GOT3 (cell line): ENCODE results near the gene KDF1.

ENCODE experiments used
- DNase-seq: peaks from one replicate; lab custom pipeline; 2025; ENCODE audit warnings: mixed read lengths; lab: John Stamatoyannopoulos, UW

Gene KDF1

GRCh38 chr1:26913754-26914619 is 46.3 kb downstream of the KDF1 start, which contains the start of gene NR0B2:
TSS of gene NR0B2 (minus strand) at chr1:26913975. CDS start at chr1:26913940, 35 bp downstream.
- DNase-seq: no peak

GRCh38 chr1:26913389-26913753 is 46.9 kb downstream of the KDF1 start:
- DNase-seq: no peak

- no peak for DNase-seq
Observed at GRCh38 chr1:26912147-26912490, 48.1 kb downstream of the KDF1 start.

GRCh38 chr1:26911399-26912146 is 48.7 kb downstream of the KDF1 start:
- DNase-seq: no peak

DNA sequence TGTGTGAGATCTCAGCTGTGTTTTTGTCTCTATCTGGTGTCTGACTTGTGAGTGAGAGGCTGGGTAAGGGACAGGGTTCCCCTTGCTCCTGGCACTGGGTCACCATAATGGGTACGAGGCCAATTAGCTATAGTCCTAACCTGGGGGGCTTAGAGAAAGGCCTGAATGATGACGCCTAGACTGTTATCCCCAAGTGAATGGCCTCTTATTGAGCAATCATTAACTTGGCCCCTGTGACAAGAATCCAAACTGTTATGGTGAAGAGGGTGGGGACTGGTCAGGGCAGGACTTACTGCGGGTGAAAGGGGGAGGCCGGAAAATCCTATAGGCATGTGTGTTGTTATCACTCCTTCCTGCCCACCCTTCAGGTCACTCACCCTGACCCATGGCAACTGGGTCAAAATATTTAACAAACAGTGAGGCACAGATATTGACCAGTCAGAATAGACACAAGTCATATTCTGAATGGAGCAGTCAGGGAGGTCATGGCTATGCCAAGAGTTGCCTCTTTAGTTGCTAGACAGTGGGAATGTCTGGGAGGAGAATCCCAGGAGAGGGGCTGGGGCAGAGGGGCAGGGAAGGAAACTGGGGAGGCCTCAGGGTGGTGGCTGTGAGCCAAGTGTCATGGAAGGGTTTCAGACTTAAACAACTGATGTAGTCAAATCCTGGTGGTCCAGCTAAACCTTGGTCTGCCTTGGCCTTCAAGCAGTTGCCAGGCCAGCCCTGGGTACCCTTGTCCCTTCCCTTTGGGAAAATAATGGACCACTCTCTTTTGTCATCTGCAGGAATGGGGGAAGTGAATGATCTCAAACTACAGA is 49.7 kb downstream of the KDF1 start:
- DNase-seq: no peak

DNA sequence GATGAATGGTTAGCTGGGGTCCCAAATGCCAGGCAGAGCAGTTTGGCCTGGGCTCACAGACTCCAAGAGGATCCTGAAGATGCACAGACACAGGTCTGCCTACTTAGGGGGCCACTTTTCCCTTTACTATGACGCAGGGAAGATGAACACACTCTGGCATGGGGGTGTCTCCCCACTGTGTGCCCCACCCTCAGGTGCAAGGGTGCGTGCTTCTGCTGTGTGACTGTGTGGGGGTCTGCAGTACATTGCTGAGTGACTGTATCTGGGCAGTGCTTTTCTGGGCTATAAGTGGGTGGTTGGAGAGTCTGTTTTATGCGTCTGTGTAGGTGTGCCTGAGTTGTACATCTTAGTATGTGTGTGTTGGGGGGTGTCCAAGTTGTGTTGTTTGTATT is 50.3 kb downstream of the KDF1 start:
- no peak for DNase-seq

DNA sequence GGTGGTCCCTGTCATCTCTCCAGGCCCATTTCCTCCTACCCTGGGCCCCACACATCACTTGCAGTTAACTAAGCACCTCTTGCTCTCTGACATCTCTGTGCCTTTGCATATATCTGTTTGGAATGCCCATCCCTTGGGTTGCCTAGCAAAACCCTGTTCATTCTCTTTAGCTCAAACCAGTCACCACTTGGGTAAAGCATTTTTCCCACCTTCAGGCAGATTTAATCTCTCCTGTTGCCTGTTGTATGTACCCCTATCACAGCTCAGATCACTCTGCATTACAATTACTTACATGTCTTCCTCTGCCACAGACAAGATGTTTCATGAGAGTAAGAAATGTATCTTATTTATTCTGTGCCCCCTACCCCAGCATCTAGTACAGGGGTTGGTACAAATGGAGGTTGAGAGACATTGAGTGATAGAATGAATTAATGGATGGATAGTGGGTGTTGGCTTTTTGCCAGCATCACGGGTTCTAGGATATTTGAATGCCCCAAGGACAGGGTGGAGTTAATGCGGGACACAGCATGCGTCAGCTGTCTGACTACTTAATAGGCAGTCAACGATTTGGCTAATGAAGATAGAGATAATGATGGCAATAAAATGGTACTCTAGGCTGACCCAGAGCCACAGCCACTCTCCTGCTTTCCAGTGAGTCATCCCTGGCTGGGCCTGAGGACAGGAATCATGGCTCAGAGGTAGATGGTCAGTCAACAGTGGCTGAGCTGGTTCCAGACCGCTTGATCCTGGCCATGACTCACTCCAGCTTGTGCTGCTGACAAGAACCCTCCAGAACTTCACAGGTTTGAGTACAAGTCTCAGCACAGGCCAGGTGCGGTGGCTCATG is 53.0 kb downstream of the KDF1 start:
- DNase-seq: no peak

GRCh38 chr1:26900815-26901511 is 59.3 kb downstream of the KDF1 start:
- DNase-seq: no peak

DNA sequence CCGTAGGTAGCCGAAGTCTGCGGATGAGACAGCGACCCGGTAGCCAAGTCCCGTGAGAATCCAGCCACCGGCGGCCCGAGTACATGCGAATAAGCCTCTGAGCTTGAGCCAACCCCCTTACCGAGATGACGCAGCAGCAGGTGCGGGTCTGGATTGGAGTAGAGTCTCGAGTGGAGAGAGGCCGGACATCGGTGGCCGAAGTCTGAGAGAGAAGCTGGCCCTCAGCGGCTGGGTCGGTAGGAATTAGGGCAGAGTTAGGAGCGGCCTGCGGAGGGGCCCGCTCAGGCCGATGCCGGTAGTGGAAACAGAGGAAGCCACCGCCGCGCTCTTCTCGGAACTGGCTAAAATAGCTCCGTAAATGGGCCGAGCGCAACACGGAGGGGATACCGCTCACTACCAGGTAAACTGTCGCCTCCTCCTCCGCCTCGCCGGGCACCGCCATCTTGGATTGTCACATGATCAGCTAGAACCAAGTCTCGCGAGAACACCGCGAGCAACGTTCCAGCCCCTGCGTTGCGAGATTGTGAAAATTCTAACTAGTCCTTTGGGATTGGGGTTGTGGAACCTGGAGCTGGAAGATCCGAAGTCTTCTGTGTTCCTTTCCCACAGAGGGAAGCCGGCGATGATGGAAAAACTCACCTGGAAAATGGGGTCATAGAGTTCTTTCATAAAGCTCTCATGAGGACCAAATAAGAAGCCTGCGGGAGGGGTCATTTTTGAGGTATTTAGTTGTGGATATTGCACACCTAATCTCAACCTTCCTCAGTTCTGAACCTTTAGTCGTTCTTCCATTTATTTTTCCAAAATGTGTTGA is 60.1 kb downstream of the KDF1 start, which contains the start of gene GPATCH3:
GPATCH3 (minus strand) TSS at position 467 of the 814 bp plus-strand sequence; CDS start at position 442, 25 bp downstream.
- DNase-seq: peak; percentile 72
